Measurements from ENCODE around the gene CCM2.
A peak's percentile ranks its signal among the peaks of the same experiment; 100 is the strongest.
"Not testable (repeated sequence)": the region's sequence is repeated elsewhere in the genome, so short reads cannot be mapped to it uniquely, and the experiment has no call there.

CCM2 gene

GRCh38 chr7:45108863-45109262 is 108.9 kb downstream of the CCM2 start:
- no peak for DNase-seq

GRCh38 chr7:45111298-45112223 is 111.6 kb downstream of the CCM2 start, which contains the start of gene TBRG4:
TSS of gene TBRG4 (minus strand) at chr7:45111697. CDS start at chr7:45109237, 2,460 bp downstream.
- DNase-seq: peak; percentile 95

- no peak for DNase-seq
Measured at GRCh38 chr7:45112648-45113047, 112.6 kb downstream of the CCM2 start.

DNA sequence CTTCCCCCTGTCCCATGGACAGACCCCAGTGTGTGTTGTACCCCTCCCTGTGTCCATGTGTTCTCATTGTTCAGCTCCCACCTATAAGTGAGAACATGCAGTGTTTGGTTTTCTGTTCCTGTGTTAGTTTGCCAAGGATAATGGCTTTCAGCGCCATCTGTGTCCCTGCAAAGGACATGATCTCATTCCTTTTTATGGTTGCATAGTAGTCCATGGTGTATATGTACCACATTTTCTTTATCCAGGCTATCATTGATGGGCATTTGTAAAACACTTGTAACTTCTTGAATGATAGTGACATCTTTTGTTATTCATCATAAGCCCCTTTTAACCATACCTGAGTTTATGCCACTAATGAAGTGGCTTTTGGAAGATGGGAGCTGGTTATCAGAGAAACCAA is 114.3 kb downstream of the CCM2 start:
- not testable (repeated sequence) for DNase-seq

GRCh38 chr7:45114926-45115325 is 114.9 kb downstream of the CCM2 start:
- DNase-seq: no peak

- DNase-seq: no peak
Measured at GRCh38 chr7:45116048-45116447, 116.0 kb downstream of the CCM2 start.

DNA sequence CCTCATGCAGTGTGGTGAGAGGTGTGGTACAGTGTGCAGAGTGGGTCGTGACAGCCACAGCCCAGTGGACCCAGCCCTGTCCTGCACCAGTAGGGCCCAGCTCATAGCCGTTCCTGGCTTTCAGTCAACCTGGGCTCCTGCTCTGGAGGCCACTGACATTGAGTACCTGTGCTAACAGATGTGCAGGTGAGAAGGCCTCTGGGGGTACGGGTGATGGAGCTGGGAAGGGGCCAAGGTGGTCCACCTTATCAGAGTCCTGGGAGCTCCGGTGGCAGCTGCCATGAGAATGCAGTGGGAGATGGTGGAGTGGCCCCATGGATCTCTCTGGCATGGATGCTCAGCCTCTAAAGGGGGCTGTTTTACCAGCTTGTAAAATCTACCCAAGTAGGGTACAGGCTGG is 117.6 kb downstream of the CCM2 start:
- no peak for DNase-seq

- DNase-seq: no peak
Measured at GRCh38 chr7:45118292-45118691, 118.3 kb downstream of the CCM2 start.

GRCh38 chr7:45118889-45119331 is 118.9 kb downstream of the CCM2 start:
- DNase-seq: no peak

GRCh38 chr7:45119550-45119949 is 119.5 kb downstream of the CCM2 start:
- no peak for DNase-seq

GRCh38 chr7:45122975-45123860 is 123.2 kb downstream of the CCM2 start:
- DNase-seq: no peak

DNA sequence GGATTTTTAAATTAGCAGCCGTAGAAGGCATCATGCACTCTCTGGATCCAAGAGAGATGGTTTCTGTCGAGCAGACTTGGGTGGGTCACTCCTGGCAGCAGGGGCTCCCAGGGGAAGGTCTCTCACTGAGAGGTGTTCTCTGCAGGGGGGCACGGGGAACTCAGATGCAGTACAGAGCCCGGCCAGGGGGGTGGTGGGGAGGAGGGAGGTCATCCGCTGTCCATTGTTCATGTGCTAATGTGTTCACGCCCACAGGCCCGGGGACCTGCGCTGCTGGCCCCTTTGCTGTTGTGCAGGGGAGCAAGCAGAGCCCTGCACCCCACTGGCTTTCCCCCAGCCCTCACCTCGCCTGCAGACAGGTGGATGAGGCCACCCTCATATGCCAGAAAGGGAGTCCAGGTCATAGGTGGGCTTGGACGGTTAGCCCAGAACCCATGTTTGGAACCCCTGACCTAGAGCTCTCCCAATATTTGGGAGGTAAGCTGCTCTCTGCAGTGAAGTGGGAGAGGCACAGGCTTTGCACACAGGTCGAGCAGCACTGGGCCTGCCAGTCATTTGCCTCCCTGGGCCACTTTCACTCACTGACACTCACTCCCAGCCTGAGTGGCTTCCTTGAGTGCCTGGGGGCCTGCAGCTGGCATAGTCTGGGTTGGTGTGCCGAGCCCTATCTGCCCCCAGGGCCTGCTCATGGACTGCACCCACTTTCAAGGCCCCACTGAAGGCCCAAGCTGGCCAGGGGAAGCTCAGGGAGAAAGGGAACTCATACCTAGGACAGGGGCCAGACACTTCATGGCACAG is 124.1 kb downstream of the CCM2 start:
- DNase-seq: no peak

DNA sequence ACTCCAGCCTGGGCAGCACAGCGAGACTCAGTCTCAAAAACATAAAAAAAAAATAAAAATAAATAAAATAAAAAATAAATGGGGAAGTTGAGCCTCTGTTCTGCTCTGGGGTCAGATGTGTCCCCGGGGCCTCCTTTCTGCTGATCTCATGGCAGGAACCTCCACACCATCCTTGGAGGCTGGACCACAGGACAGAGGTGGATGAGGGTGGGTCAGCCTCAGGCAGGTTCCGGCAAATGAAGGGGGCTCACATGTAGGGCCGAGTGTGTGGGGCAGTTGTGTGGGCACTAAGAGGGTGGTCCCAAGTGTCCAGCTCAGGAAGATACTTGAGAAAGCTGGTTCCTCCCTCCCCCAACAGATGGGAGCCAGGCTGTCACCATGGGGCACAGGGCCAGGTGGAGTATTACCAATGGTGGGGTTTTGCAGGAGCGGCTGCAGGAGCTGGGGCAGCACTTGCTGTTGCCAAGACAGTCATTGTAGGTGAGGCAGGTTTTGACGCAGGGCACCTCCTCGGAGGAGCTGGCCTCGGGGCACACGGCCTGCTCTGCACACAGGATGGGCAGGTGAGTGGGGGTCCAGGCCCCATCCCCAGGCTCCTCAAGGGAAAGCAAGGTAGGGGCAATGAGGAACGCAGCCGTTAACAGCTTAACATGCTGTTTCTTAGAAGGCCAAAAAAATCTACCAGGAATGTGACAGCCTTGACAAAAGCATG is 125.3 kb downstream of the CCM2 start:
- DNase-seq: no peak
